Aorta (tissue), 5 donors: ENCODE data around the gene PTPRN2. TPM values are rescaled to one million over a fixed set of nuclear protein-coding genes. Genes with fewer than 3 reads are reported as not detected.
"Not testable (repeated sequence)": the region's sequence is repeated elsewhere in the genome, so short reads cannot be mapped to it uniquely, and the experiment has no call there.

Source experiments
- ATAC-seq: fragments of 200-7000 bp; cut with Tn5 transposase; one replicate; pipeline ENCODE4 v1.9.1; 2022; ENCODE audit warnings: moderate library complexity; ENCODE audit not compliant: low FRiP score
- DNase-seq, 2 donors: peaks; one replicate each; pipeline ENCODE4 v3.0.0-alpha.2; 2020
- H3K27ac ChIP-seq, 2 donors: one replicate each; pipeline ENCODE4 v1.5.1; 2013; ENCODE audit warnings: low read length in 2 of 2, mild to moderate bottlenecking in 2 of 2, moderate library complexity in 2 of 2, control low read depth in 1 of 2, inconsistent platforms in 1 of 2, low read depth in 1 of 2
- H3K27me3 ChIP-seq, 2 donors: one replicate each; pipeline ENCODE4 v1.6.1; 2013; ENCODE audit warnings: control low read depth in 1 of 2, low read length in 1 of 2, mild to moderate bottlenecking in 1 of 2, moderate library complexity in 1 of 2; ENCODE audit not compliant: insufficient read depth in 2 of 2, control insufficient read depth in 1 of 2
- H3K36me3 ChIP-seq, 2 donors: one replicate each; pipeline ENCODE4 v1.6.1; 2013; ENCODE audit warnings: control low read depth in 1 of 2, low read length in 1 of 2, mild to moderate bottlenecking in 1 of 2; ENCODE audit not compliant: insufficient read depth in 2 of 2, control insufficient read depth in 1 of 2
- H3K4me1 ChIP-seq, 2 donors: one replicate each; pipeline ENCODE4 v1.6.1; 2013; ENCODE audit warnings: low read length in 2 of 2, control low read depth in 1 of 2, mild to moderate bottlenecking in 1 of 2, moderate library complexity in 1 of 2; ENCODE audit not compliant: insufficient read depth in 2 of 2, control insufficient read depth in 1 of 2
- H3K4me3 ChIP-seq, 2 donors: one replicate each; pipeline ENCODE4 v1.5.1; 2013; ENCODE audit warnings: low read length in 2 of 2, control low read depth in 1 of 2, mild to moderate bottlenecking in 1 of 2
- H3K9me3 ChIP-seq: one replicate; pipeline ENCODE4 v1.6.1; 2013; ENCODE audit warnings: mild to moderate bottlenecking, low read length; ENCODE audit not compliant: control insufficient read depth
- WGBS, 2 donors: extraction: QIAGEN DNeasy Blood & Tissue Kit; methylation state at CpG; one replicate each; pipeline ENCODE4 v1.1.7; 2013; 5-methylcytosine and 5-hydroxymethylcytosine counted together
- intact Hi-C, 2 donors: fragments of 100-400 bp; cut with DNase I; formaldehyde crosslinking; loops; one replicate each; pipeline versions ENCODE4 v1.14.2 to v1.15.0; 2022
- polyA plus RNA-seq, 2 donors: library from polyadenylated mRNA; stranded (reverse); fragments of 200-250 nt; gene quantifications; one replicate each; pipeline ENCODE4 v1.2.3, GENCODE V29; 2013
- total RNA-seq, 2 donors: library from RNA; stranded (reverse); fragmentation: NEBNext Ultra II Directional; extraction: Animal tissue kit (Norgen Biotek cat#: 25700); gene quantifications; one replicate each; pipeline ENCODE4 v1.2.1, GENCODE V29; 2021
- donor health status: healthy with polysubstance abuse.
- donor health status: Bipolar disorder and iron deficiency.
- donor health status: DM: no; HTN: no; CAD: no.
- donor health status: DM: no; HTN: no; CAD: no.
- donor health status: DM: yes; HTN: yes; CAD: no.

Gene PTPRN2
- total and polyA plus RNA-seq, 4 donors, result 0.67 to 3.3 (median 1.4) TPM

DNA sequence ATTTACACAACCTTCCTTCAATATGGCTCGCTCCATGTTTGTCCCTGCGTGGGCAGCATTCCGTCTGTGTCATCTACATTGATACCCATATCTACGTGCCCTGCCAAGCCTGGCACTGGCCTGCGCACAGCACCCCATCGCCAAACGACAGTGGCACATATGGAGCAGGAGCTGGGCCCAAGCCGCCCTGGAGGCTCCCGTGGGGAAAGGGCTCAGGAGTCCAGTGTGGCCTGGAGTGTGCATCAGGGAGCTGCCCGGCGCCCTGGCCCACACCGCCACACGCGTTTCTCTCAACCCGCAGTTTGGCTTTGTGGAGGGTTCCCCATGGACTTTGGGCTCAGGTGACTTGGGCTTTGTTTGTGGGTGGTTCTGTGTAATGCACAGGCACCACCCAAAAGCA lies 273.2 kb downstream of the PTPRN2 start:
- Histone ChIP-seq H3K27me3 (no peaks in the 10 kb centered on the region), H3K4me3 (no peak overlapping the region), H3K9me3 (peaks cover 1% of the 10 kb centered on the region), H3K36me3 (no peaks in the 10 kb centered on the region), H3K27ac (no peak overlapping the region), H3K4me1 (no peaks in the 10 kb centered on the region)
- 95% methylated on average over 15 of the region's 15 CpGs for WGBS, 2 donors
- no peak for DNase-seq
- ATAC-seq, result no peak
- intact Hi-C loops, result no loop called here

DNA sequence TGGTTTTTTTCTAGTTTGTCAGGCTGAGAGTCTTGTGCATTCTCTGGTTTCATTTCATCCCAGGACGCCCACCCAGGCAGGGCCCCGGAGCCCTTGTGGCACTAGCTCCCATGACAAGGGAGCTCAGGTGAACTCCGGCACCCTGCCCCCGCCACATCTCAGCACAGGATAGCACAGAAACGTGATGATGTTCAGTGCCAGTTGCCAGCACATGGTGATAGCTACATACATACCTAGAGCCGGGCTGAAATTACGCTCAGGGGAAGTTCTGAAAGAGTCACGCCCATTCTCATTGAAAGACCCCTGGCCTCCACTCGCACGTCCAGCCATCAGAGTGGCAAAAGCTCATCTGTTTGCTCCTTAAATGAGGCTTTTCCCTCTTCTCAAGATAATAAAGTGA lies 273.7 kb downstream of the PTPRN2 start:
- Histone ChIP-seq H3K4me1 (no peaks in the 10 kb centered on the region), H3K27ac (no peak overlapping the region), H3K27me3 (no peaks in the 10 kb centered on the region), H3K9me3 (peaks cover 3% of the 10 kb centered on the region), H3K36me3 (no peaks in the 10 kb centered on the region), H3K4me3 (no peak overlapping the region)
- intact Hi-C loops, result no loop called here
- DNase-seq (no peak), ATAC-seq (no peak)
- 87 to 90% methylated on average over 10 of the region's 10 CpGs for WGBS, 2 donors

DNA sequence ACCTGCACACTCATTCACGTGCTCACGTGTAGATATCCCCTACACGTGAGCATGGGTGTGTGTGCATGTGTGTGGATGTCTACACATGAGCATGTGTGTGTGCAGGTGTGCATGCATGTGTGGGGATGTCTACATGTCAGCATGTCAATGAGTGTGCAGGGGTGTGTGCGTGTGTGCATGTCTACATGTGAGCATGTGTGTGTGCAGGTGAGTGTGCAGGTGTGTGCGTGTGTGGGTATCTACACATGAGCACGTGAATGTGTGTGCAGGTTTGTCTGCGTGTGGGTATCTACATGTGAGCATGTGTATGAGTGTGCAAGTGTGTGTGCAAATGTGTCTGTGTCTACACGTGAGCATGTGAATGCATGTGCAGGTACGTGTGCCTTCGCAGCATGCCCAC lies 274.8 kb downstream of the PTPRN2 start:
- intact Hi-C loops, result no loop called here
- Histone ChIP-seq H3K27me3 (no peaks in the 10 kb centered on the region), H3K9me3 (peaks cover 3% of the 10 kb centered on the region), H3K4me1 (no peaks in the 10 kb centered on the region), H3K36me3 (no peaks in the 10 kb centered on the region), H3K4me3 (no peak overlapping the region), H3K27ac (no peak overlapping the region)
- DNase-seq (no peak), ATAC-seq (no peak)
- 96% methylated on average over 10 of the region's 10 CpGs for WGBS, 2 donors

DNA sequence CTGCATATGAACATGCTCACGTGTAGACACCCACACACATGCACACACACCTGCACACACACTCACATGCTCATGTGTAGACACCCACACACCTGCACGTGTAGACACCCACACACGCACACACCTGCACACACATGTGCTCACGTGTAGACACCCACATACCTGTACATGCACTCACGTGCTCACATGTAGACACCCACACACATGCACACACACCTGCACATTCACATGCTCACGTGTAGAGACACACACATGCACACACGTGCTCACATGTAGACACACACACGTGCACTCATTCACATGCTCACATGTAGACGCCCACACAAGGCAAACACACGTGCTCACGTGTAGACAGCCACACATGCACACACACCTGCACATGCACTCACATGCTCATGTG lies 275.8 kb downstream of the PTPRN2 start:
- Histone ChIP-seq H3K9me3 (peaks cover 5% of the 10 kb centered on the region), H3K4me1 (no peaks in the 10 kb centered on the region), H3K27me3 (no peaks in the 10 kb centered on the region), H3K36me3 (no peaks in the 10 kb centered on the region), H3K27ac (no peak overlapping the region), H3K4me3 (no peak overlapping the region)
- intact Hi-C loops, result no loop called here
- ATAC-seq (no peak), DNase-seq (no peak)
- WGBS, 2 donors, result 82 to 84% methylated on average over 11 of the region's 11 CpGs

DNA sequence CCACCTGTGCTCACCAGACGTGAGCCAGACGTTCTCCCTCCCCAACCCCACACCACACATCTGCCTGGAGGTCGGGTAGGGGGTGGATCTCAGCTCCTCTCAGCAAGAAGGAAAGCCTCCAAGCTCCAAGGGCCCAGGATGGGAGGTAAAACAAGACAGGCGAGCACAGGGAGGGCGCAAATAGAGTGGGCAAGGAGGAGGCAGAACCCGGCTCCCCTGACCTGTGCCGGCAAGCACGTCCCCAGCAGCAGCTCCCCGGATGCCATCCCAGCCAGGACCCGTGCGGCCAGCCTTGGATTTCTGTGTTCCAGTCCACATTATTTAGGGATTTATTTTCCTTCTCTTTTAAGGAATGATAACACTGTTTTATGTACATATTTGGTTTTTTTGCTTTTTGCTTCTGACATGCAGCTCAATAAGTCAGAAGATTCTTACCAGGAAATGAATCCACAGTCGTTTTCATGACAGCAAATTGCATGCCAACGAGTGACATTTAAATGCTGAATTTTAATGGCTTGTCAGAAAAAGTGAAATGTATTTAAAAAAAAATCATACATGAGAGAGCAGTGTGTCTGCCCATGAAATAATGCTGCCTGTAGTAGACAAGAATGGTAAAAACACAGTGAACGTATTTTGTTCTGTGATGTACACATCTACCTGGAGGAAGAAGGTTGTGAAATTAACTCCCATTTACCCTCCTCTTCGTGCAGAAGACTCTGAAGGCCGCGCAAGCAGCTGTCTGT lies 276.5 kb downstream of the PTPRN2 start:
- Histone ChIP-seq H3K4me3 (no peak overlapping the region), H3K36me3 (no peaks in the 10 kb centered on the region), H3K27ac (no peak overlapping the region), H3K27me3 (no peaks in the 10 kb centered on the region), H3K4me1 (no peaks in the 10 kb centered on the region), H3K9me3 (peaks cover 7% of the 10 kb centered on the region)
- ATAC-seq (no peak), DNase-seq (no peak)
- WGBS, 2 donors, result 83% methylated on average over 17 of the region's 17 CpGs
- intact Hi-C loops, result no loop called here

DNA sequence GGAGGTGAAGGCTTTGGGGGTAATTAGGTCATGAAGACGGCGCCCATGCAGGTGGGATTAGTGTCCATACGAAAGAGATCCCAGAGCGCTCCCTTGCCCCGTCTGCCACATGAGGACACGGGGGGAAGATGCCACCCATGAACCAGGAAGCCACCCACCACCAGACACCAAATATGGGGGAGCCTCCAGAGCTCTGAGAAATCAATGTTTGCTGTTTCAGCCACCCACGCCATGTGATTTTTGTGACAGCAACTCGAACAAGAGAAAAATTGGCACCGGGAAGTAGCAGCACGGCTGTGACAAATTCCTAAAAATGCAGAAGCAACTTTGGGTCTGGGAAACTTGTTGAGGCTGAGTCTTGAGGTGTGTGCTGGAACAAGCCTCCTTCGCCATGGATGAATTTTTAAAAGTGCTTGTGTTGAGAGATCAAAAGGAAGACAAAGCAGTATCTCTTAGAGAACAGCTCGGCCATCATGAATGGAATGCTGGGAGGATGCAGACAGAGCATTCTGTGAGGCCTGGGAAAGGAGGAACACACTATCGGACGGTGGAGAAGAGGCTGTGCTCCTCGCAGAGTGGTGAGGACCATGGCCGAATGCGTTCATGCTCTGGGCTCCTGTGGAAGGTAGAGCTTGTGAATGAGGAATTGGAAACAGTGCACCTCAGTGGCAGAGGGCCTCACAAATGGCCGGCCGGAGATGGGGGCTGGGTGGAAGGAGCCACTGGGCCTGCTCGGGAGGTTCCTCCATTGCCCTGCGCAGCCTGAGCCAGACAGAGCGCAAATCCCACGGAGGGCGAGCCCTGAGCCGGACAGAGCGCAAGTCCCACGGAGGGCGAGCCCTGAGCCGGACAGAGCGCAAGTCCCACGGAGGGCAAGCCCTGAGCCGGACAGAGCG lies 277.5 kb downstream of the PTPRN2 start:
- no peak overlapping the region for H3K4me3 ChIP-seq
- peaks cover 6% of the 10 kb centered on the region for H3K9me3 ChIP-seq
- no peak overlapping the region for H3K27ac ChIP-seq
- ATAC-seq, result no peak
- H3K27me3 ChIP-seq, result no peaks in the 10 kb centered on the region
- no peak for DNase-seq
- intact Hi-C loops, result no loop called here
- WGBS, 2 donors, result 87 to 89% methylated on average over 23 to 29 of the region's 33 CpGs
- no peaks in the 10 kb centered on the region for H3K4me1 ChIP-seq
- H3K36me3 ChIP-seq, result no peaks in the 10 kb centered on the region

DNA sequence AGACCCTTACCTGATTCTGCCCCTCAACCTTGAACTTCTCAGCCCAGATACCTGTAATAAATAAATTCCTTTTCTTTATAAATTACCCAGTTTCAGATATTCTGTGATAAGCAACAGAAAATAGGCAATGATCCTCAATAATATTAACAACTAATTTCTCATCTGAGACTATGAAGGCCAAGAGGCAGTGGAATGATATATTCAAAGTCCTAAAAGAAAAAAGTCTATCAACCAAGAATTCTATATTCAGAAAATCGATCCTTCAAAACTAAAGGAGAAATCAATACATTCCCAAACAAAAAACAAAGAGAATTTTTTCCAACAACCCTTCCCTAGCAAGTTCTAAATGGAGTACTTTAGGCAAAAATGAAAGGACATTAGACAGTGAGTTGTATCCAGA lies 279.6 kb downstream of the PTPRN2 start:
- Histone ChIP-seq H3K9me3 (peaks cover 6% of the 10 kb centered on the region), H3K4me1 (no peaks in the 10 kb centered on the region), H3K27me3 (no peaks in the 10 kb centered on the region), H3K27ac (no peak overlapping the region), H3K4me3 (no peak overlapping the region), H3K36me3 (no peaks in the 10 kb centered on the region)
- 62 to 65% methylated on average over 1 of the region's 1 CpG for WGBS, 2 donors
- ATAC-seq (no peak), DNase-seq (no peak)
- intact Hi-C loops, result no loop called here

DNA sequence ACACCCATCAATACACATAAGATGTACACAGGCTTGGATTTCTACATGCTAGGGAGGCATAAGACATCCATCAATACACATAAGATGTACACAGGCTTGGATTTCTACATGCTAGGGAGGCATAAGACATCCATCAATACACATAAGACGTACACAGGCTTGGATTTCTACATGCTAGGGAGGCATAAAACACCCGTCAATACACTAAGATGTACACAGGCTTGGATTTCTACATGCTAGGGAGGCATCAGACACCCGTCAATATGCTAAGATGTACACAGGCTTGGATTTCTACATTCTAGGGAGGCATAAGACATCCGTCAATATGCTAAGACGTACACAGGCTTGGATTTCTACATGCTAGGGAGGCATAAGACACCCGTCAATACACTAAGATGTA lies 283.6 kb downstream of the PTPRN2 start:
- DNase-seq, H3K9me3 ChIP-seq, H3K36me3 ChIP-seq, intact Hi-C loops, H3K27me3 ChIP-seq, H3K4me1 ChIP-seq, H3K4me3 ChIP-seq, H3K27ac ChIP-seq, ATAC-seq: not testable (repeated sequence)
- WGBS, 2 donors, result 81 to 82% methylated on average over 6 of the region's 6 CpGs

DNA sequence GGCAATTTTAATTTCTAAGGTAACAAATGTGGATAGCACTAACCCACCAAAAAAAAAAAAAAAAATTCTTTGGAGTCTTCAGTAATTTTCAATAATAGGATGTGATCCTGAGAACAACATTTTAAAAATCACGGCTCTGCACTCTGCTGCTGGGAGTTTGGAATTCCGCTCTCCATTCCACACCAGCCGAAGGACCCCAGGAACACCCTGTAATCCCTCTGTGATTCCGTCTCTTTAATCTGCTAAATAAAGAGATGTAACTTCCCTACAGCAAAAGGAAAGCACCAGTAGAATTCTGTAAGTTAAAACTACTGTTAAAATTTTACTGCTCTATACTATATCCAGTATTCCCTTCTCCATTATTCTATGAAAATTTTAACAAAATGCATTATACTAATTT lies 284.5 kb downstream of the PTPRN2 start:
- Histone ChIP-seq H3K36me3 (no peaks in the 10 kb centered on the region), H3K4me3 (no peak overlapping the region), H3K4me1 (no peaks in the 10 kb centered on the region), H3K27ac (no peak overlapping the region), H3K9me3 (peaks cover 4% of the 10 kb centered on the region), H3K27me3 (no peaks in the 10 kb centered on the region)
- DNase-seq (no peak), ATAC-seq (no peak)
- intact Hi-C loops, result no loop called here
- 63 to 67% methylated on average over 4 of the region's 4 CpGs for WGBS, 2 donors
